GM12878 (cell line): ENCODE data around the gene ZNF761. TPM values are rescaled to one million over a fixed set of nuclear protein-coding genes. Genes with fewer than 3 reads are reported as not detected.
A peak's percentile ranks its signal among the peaks of the same experiment; 100 is the strongest.

Experiments
- ATAC-seq: fragments of 200-7000 bp; cut with Tn5 transposase; 3 replicates; pipeline ENCODE4 v1.9.1; 2020; ENCODE audit warnings: mild to moderate bottlenecking, moderate library complexity
- BruUV-seq: library from RNA; stranded (reverse); fragments of 400-500 nt; replicated peaks from 2 replicates; lab custom pipeline; 2021; lab: Mats Ljungman, UMichigan
- CTCF ChIA-PET: fragments of 300-600 bp; sonication (Branson Sonifier 250); formaldehyde crosslinking; extraction: SDS; loops from one replicate; lab custom pipeline; 2021; ENCODE audit warnings: inconsistent platforms; lab: Yijun Ruan, JAX
- POLR2A ChIA-PET: fragments of 350-600 bp; formaldehyde crosslinking; extraction: SDS; loops from one replicate; lab custom pipeline; 2021; ENCODE audit warnings: inconsistent platforms; lab: Charles Lee
- RAD21 ChIA-PET: fragments of 300-600 bp; sonication (Branson Sonifier 250); formaldehyde crosslinking; loops from one replicate; lab custom pipeline; 2023; ENCODE audit warnings: antibody characterized with exemption; ENCODE audit not compliant: unreplicated experiment; lab: Charles Lee
- SMC1A ChIA-PET: fragments of 300-600 bp; sonication (Branson Sonifier 250); formaldehyde crosslinking; loops from one replicate; lab custom pipeline; 2023; ENCODE audit not compliant: unreplicated experiment, uncharacterized antibody; lab: Charles Lee
- DNase-seq: peaks from one replicate; pipeline ENCODE4 v3.0.0-alpha.2; 2011; ENCODE audit warnings: low read depth, low spot score
- FAIRE-seq: peaks from 3 replicates; lab custom pipeline; 2011; peaks lifted over from hg19 to GRCh38; lab: Jason Lieb, UNC
- H2AFZ ChIP-seq: 2 replicates; pipeline ENCODE4 v1.6.0; 2011; ENCODE audit warnings: low read depth, low read length, control low read depth; ENCODE audit not compliant: control insufficient read depth
- H3K27ac ChIP-seq: 2 replicates; pipeline ENCODE4 v1.5.1; 2011; ENCODE audit warnings: control low read depth; ENCODE audit not compliant: control insufficient read depth, insufficient read depth
- H3K27me3 ChIP-seq, 2 experiments: replicated peaks in 1 of 2; 2 replicates each; pipeline versions ENCODE4 v1.6.0 to v1.6.1; 2011; ENCODE audit warnings: low read length in 1 of 2; ENCODE audit not compliant: control insufficient read depth in 2 of 2, insufficient read depth in 2 of 2
- H3K36me3 ChIP-seq, 2 experiments: 2 replicates each; pipeline ENCODE4 v1.5.1; 2011; ENCODE audit warnings: low read length in 1 of 2; ENCODE audit not compliant: control insufficient read depth in 2 of 2, insufficient read depth in 2 of 2
- H3K4me1 ChIP-seq: 2 replicates; pipeline ENCODE4 v1.6.1; 2011; ENCODE audit warnings: mild to moderate bottlenecking, low read length, moderate library complexity, mixed read lengths; ENCODE audit not compliant: control insufficient read depth, insufficient read depth
- H3K4me2 ChIP-seq: 2 replicates; pipeline ENCODE4 v1.6.0; 2011; ENCODE audit warnings: control low read depth; ENCODE audit not compliant: control insufficient read depth, insufficient read depth
- H3K4me3 ChIP-seq: fragments of 200-600 bp; sonication (generic); 2 replicates; pipeline ENCODE4 v1.5.1; 2016
- H3K79me2 ChIP-seq: 2 replicates; pipeline ENCODE4 v1.6.0; 2011; ENCODE audit warnings: low read length; ENCODE audit not compliant: control insufficient read depth, insufficient read depth
- H3K9ac ChIP-seq: 2 replicates; pipeline ENCODE4 v1.8.0; 2011; ENCODE audit warnings: low read length, control low read depth, mixed read lengths; ENCODE audit not compliant: control insufficient read depth, insufficient read depth
- H3K9me3 ChIP-seq: replicated peaks from 3 replicates; pipeline ENCODE4 v1.5.1; 2011; ENCODE audit warnings: mild to moderate bottlenecking, low read length; ENCODE audit not compliant: control insufficient read depth, insufficient read depth
- H4K20me1 ChIP-seq: 2 replicates; pipeline ENCODE4 v1.6.0; 2011; ENCODE audit not compliant: control insufficient read depth, insufficient read depth
- CBX3 ChIP-seq: fragments of 200-600 bp; sonication (generic); IDR thresholded peaks from 2 replicates; pipeline ENCODE4 v1.6.1; 2016; ENCODE audit warnings: low read depth, borderline replicate concordance
- CREM ChIP-seq: IDR thresholded peaks from 2 replicates; pipeline ENCODE4 v1.6.1; 2014; ENCODE audit warnings: antibody characterized with exemption, low read depth
- EP300 ChIP-seq, 2 experiments: fragments of 150-350 bp in 1 of 2; IDR thresholded peaks; 2 replicates each; pipeline ENCODE4 v1.6.1; 2011 to 2012; ENCODE audit warnings: low read depth in 2 of 2, low read length in 2 of 2, borderline replicate concordance in 1 of 2, improper control_type of control experiment in 1 of 2, inconsistent platforms in 1 of 2; ENCODE audit not compliant: control insufficient read depth in 1 of 2
- EZH2 ChIP-seq: IDR thresholded peaks from 2 replicates; pipeline ENCODE4 v1.6.1; 2012; ENCODE audit warnings: low read depth, mild to moderate bottlenecking, control low read depth, inconsistent platforms, low read length, borderline replicate concordance; ENCODE audit not compliant: control insufficient read depth
- FOS ChIP-seq: IDR thresholded peaks from 3 replicates; pipeline ENCODE4 v1.6.1; 2011; ENCODE audit warnings: borderline replicate concordance; ENCODE audit not compliant: insufficient read length; ENCODE audit errors: extremely low read depth
- PAX8 ChIP-seq: fragments of 450-650 bp; IDR thresholded peaks from 2 replicates; pipeline ENCODE4 v1.6.1; 2017; ENCODE audit warnings: mild to moderate bottlenecking, moderate library complexity
- POU2F2 ChIP-seq: IDR thresholded peaks from 3 replicates; pipeline ENCODE4 v1.6.1; 2011; ENCODE audit warnings: low read depth, mild to moderate bottlenecking, low read length, borderline replicate concordance
- RAD51 ChIP-seq: fragments of 450-650 bp; IDR thresholded peaks from 2 replicates; pipeline ENCODE4 v1.6.1; 2016; ENCODE audit warnings: moderate library complexity, mild to moderate bottlenecking, inconsistent platforms
- RB1 ChIP-seq: fragments of 450-650 bp; formaldehyde crosslinking; IDR thresholded peaks from 2 replicates; pipeline ENCODE4 v1.6.1; 2017; ENCODE audit warnings: mild to moderate bottlenecking, borderline replicate concordance
- SREBF2 ChIP-seq: IDR thresholded peaks from 2 replicates; pipeline ENCODE4 v1.6.1; 2012; ENCODE audit warnings: mild to moderate bottlenecking, low read length
- TARDBP ChIP-seq: IDR thresholded peaks from 2 replicates; pipeline ENCODE4 v1.6.1; 2016; ENCODE audit warnings: borderline replicate concordance
- ZNF274 ChIP-seq: IDR thresholded peaks from one replicate; pipeline ENCODE4 v1.8.0; 2011; ENCODE audit not compliant: insufficient read length, insufficient read depth
- WGBS: methylation state at CpG from one replicate; pipeline ENCODE4 v1.1.6; 2016; ENCODE audit warnings: low lambda C conversion rate; ENCODE audit not compliant: insufficient replicate concordance, insufficient coverage; ENCODE audit errors: missing lambda C conversion rate; 5-methylcytosine and 5-hydroxymethylcytosine counted together
- in situ Hi-C: fragments of 300-500 bp; cut with MboI; formaldehyde crosslinking; loops from 9 replicates; pipeline ENCODE4 v1.14.3; 2018; ENCODE audit warnings: mixed read lengths
- intact Hi-C: fragments of 100-400 bp; cut with micrococcal nuclease; formaldehyde crosslinking; loops from one replicate; pipeline ENCODE4 v1.14.2; 2022; ENCODE audit not compliant: unreplicated experiment
- polyA plus RNA-seq, 11 experiments: library from polyadenylated mRNA; depleted of rRNA in 4 of 11; unstranded in 6 of 11; stranded (reverse) in 5 of 11; fragments of >200 nt; fragmentation: Nextera tagmentation in 4 of 11; fragmentation: Illumina TruSeq in 1 of 11; extraction: Ambion mirVana in 4 of 11; extraction: Trizol in 1 of 11; gene quantifications; 1 replicate in 1 of 11; 2 replicates in 10 of 11; pipeline versions ENCODE4 v1.2.1 to v1.2.3, GENCODE V29; 2011 to 2016; ENCODE audit warnings: inconsistent platforms in 2 of 11, missing spikeins in 2 of 11, low read depth in 1 of 11
- total RNA-seq, 4 experiments: library from RNA; depleted of rRNA in 3 of 4; stranded (reverse); fragments of >200 nt in 3 of 4; fragmentation: Illumina TruSeq in 1 of 4; extraction: Trizol in 1 of 4; gene quantifications; 2 replicates each; pipeline versions ENCODE4 v1.2.1 to v1.2.3, GENCODE V29; 2013 to 2021
- TF ChIP-seq, protein P1 (sequence below): IDR thresholded peaks from 2 replicates; pipeline ENCODE4 v1.6.1; 2012; ENCODE audit warnings: mild to moderate bottlenecking, low read depth, low read length

ZNF761 gene
- total and polyA plus RNA-seq, 10 of the 15 experiments (the other 5 are each of a cell fraction or from before 2014, with no cell fraction given): 7.9 to 22.7 (median 10.6) TPM

DNA sequence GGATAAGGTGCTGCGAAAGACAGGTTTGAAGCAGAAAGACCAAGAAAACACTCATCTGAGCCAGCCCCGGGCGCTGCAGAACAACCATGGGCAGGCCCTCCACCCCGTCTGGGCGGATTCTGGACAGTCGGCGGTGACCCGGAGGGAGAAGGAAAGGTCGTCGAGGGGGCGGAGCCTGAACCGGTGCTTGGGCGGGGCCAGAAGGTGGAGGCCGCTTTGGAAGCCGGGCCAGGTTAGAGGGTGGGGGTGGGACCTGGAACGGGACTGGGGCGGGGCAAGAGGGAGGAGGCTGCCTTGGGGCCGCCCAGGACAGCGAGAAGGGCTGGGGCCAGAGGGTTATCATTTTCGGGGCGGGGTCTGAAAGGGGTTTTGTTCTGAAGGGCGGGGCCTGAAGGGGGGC lies 41.8 kb upstream of the ZNF761 start:
- FAIRE-seq: no peak

DNA sequence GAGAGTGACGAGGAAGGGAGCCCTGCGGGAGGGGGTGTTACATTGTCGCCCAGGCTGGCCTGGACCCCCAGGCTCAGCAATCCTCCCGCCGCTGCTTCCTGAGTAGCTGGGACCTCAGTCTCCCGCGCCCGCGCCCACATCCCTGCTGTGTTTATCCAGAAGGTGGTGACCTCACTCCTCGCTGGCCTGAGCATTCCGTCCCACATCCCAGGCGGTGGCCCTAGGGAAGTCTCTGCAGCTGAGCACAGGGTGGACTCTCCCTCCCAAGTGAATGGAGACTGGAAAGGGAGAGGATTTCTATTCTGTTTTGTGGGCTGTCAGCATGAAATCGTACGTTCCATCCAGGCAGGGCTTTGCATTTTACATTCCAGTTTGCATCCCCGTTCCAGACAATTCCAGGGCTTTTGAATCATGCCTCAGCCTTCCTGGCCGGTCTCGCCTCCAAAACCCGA lies 37.2 kb upstream of the ZNF761 start:
- CTCF ChIA-PET: interaction anchor here (1.3 kb wide), 1 partner anchor 28 kb away, joined by 4 read pairs; no protein-coding TSS in a partner anchor
- H3K27me3 ChIP-seq: no peaks in the 10 kb centered on the region
- H4K20me1 ChIP-seq: no peaks in the 10 kb centered on the region
- ATAC-seq: no peak; the same call in 2 of the 3 replicates
- peak; percentile 35 for FAIRE-seq
- peaks cover 2% of the 10 kb centered on the region for H3K9me3 ChIP-seq
- peak overlapping the region; percentile 97; the same call in 1 of the 2 replicates for H3K4me3 ChIP-seq
- RAD21 ChIA-PET: no interaction called here
- H3K4me2 ChIP-seq: peak overlapping the region; percentile 69
- H2AFZ ChIP-seq: peak overlapping the region; percentile 80
- peaks cover 8% of the 10 kb centered on the region for H3K79me2 ChIP-seq
- POLR2A ChIA-PET: interaction anchor here (0.6 kb wide), 1 partner anchor 1475 kb away, joined by 4 read pairs; no protein-coding TSS in a partner anchor
- SMC1A ChIA-PET: no interaction called here
- no peaks in the 10 kb centered on the region for H3K4me1 ChIP-seq
- BruUV-seq: no TSS peak
- in situ Hi-C loops: no loop called here
- H3K36me3 ChIP-seq: peaks cover 0 to 8% of the 10 kb centered on the region in 2 experiments; a peak in 3 of 4 replicates
- 22% methylated on average over 11 of the region's 18 CpGs for WGBS
- intact Hi-C loops: no loop called here
- peak overlapping the region; percentile 35; the same call in 1 of the 2 replicates for H3K9ac ChIP-seq
- H3K27ac ChIP-seq: no peak overlapping the region; the same call in 1 of the 2 replicates
- DNase-seq: peak; percentile 1
- TF ChIP-seq EZH2 (no peak), EP300 (IDR thresholded peaks at IDR 0.05; ENCODE audit: borderline replicate concordance in 1 of 2, control insufficient read depth in 1 of 2, low read depth in 2 of 2, low read length in 2 of 2) (no peak), SREBF2 (no peak), ZNF274 (no peak), CREM (no peak), RAD51 (no peak), CBX3 (no peak), PAX8 (no peak)
- TF ChIP-seq, protein P1, sequence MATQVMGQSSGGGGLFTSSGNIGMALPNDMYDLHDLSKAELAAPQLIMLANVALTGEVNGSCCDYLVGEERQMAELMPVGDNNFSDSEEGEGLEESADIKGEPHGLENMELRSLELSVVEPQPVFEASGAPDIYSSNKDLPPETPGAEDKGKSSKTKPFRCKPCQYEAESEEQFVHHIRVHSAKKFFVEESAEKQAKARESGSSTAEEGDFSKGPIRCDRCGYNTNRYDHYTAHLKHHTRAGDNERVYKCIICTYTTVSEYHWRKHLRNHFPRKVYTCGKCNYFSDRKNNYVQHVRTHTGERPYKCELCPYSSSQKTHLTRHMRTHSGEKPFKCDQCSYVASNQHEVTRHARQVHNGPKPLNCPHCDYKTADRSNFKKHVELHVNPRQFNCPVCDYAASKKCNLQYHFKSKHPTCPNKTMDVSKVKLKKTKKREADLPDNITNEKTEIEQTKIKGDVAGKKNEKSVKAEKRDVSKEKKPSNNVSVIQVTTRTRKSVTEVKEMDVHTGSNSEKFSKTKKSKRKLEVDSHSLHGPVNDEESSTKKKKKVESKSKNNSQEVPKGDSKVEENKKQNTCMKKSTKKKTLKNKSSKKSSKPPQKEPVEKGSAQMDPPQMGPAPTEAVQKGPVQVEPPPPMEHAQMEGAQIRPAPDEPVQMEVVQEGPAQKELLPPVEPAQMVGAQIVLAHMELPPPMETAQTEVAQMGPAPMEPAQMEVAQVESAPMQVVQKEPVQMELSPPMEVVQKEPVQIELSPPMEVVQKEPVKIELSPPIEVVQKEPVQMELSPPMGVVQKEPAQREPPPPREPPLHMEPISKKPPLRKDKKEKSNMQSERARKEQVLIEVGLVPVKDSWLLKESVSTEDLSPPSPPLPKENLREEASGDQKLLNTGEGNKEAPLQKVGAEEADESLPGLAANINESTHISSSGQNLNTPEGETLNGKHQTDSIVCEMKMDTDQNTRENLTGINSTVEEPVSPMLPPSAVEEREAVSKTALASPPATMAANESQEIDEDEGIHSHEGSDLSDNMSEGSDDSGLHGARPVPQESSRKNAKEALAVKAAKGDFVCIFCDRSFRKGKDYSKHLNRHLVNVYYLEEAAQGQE: no peak

More for the DNA sequence above, 41.8 kb upstream of the ZNF761 start:
- Histone ChIP-seq H3K27ac (no peak overlapping the region), H3K9me3 (peaks cover 5% of the 10 kb centered on the region), H3K4me2 (no peak overlapping the region), H3K4me1 (no peaks in the 10 kb centered on the region), H3K79me2 (no peaks in the 10 kb centered on the region), H3K9ac (no peak overlapping the region), H4K20me1 (no peaks in the 10 kb centered on the region), H2AFZ (no peak overlapping the region), H3K36me3 (no peaks in the 10 kb centered on the region), H3K27me3 (no peaks in the 10 kb centered on the region), H3K4me3 (no peak overlapping the region)
- in situ Hi-C loops (no loop called here), intact Hi-C loops (no loop called here)
- ATAC-seq (no peak), DNase-seq (no peak)
- RAD21 ChIA-PET: no interaction called here
- CTCF ChIA-PET: no interaction called here
- POLR2A ChIA-PET: no interaction called here
- no TSS peak for BruUV-seq
- SMC1A ChIA-PET: no interaction called here
- no peak for TF ChIP-seq TARDBP
- TF ChIP-seq POU2F2: no peak
- no peak for TF ChIP-seq RB1
- TF ChIP-seq FOS: no peak
- WGBS: 81% methylated on average over 20 of the region's 22 CpGs
